NCI-H524 (cell line): Measurements from ENCODE around the gene CACNA1D.
A peak's percentile ranks its signal among the peaks of the same experiment; 100 is the strongest.

Experiments used
- DNase-seq, 2 experiments: peaks; one replicate each; lab custom pipeline; 2025; lab: John Stamatoyannopoulos, UW

Gene CACNA1D

GRCh38 chr3:53787016-53787415 lies 292.6 kb downstream of the CACNA1D start:
- DNase-seq: no peak

- no peak for DNase-seq
Measured at GRCh38 chr3:53788038-53788437, 293.6 kb downstream of the CACNA1D start.

- no peak for DNase-seq
Measured at GRCh38 chr3:53789459-53789858, 295.0 kb downstream of the CACNA1D start.

GRCh38 chr3:53790470-53790869 lies 296.1 kb downstream of the CACNA1D start:
- no peak for DNase-seq

- DNase-seq: no peak
Measured at GRCh38 chr3:53791317-53791716, 296.9 kb downstream of the CACNA1D start.

- DNase-seq: peak in 1 of 2 experiments; percentile 62
Measured at GRCh38 chr3:53792866-53793265, 298.5 kb downstream of the CACNA1D start.

- DNase-seq: no peak
Measured at GRCh38 chr3:53794597-53794996, 300.2 kb downstream of the CACNA1D start.

GRCh38 chr3:53795176-53795575 lies 300.8 kb downstream of the CACNA1D start:
- no peak for DNase-seq

- peak; percentile 79 to 89 for DNase-seq
Measured at GRCh38 chr3:53795789-53796560, 301.6 kb downstream of the CACNA1D start.

- no peak for DNase-seq
Measured at GRCh38 chr3:53798144-53798543, 303.7 kb downstream of the CACNA1D start.

- no peak for DNase-seq
Measured at GRCh38 chr3:53799338-53799865, 305.0 kb downstream of the CACNA1D start.

GRCh38 chr3:53800041-53800906 lies 305.9 kb downstream of the CACNA1D start:
- no peak for DNase-seq

- no peak for DNase-seq
Measured at GRCh38 chr3:53801319-53801718, 306.9 kb downstream of the CACNA1D start.

- no peak for DNase-seq
Measured at GRCh38 chr3:53802256-53802880, 308.0 kb downstream of the CACNA1D start.

GRCh38 chr3:53803124-53803815 lies 308.9 kb downstream of the CACNA1D start:
- no peak for DNase-seq

- no peak for DNase-seq
Measured at GRCh38 chr3:53803816-53804695, 309.6 kb downstream of the CACNA1D start.

GRCh38 chr3:53804697-53805462 lies 310.5 kb downstream of the CACNA1D start:
- no peak for DNase-seq

- DNase-seq: no peak
Measured at GRCh38 chr3:53805463-53806159, 311.2 kb downstream of the CACNA1D start.
